GM12878 (cell line): ENCODE data around the gene FAM193B. TPM values are rescaled to one million over a fixed set of nuclear protein-coding genes. Genes with fewer than 3 reads are reported as not detected.

ENCODE experiments used
- ATF7 ChIP-seq: fragments of 450-650 bp; IDR thresholded peaks from 2 replicates; pipeline ENCODE4 v1.6.1; 2016; ENCODE audit warnings: low read depth, mild to moderate bottlenecking
- BMI1 ChIP-seq: fragments of 450-650 bp; IDR thresholded peaks from 2 replicates; pipeline ENCODE4 v1.6.1; 2016; ENCODE audit warnings: mild to moderate bottlenecking, moderate library complexity, borderline replicate concordance
- CBX5 ChIP-seq: sonication (generic); IDR thresholded peaks from 2 replicates; pipeline ENCODE4 v1.6.1; 2016; ENCODE audit warnings: low read depth, moderate library complexity, mild to moderate bottlenecking, inconsistent platforms
- CHD2 ChIP-seq: IDR thresholded peaks from 2 replicates; pipeline ENCODE4 v1.6.1; 2011; ENCODE audit warnings: low read depth, low read length, improper control_type of control experiment, borderline replicate concordance
- DPF2 ChIP-seq: fragments of 450-650 bp; IDR thresholded peaks from 2 replicates; pipeline ENCODE4 v1.6.1; 2017; ENCODE audit warnings: mild to moderate bottlenecking
- ESRRA ChIP-seq: IDR thresholded peaks from 2 replicates; pipeline ENCODE4 v1.6.1; 2012; ENCODE audit warnings: mild to moderate bottlenecking, low read length, improper control_type of control experiment
- EZH2 ChIP-seq: IDR thresholded peaks from 2 replicates; pipeline ENCODE4 v1.6.1; 2012; ENCODE audit warnings: low read depth, mild to moderate bottlenecking, control low read depth, inconsistent platforms, low read length, borderline replicate concordance; ENCODE audit not compliant: control insufficient read depth
- FOXM1 ChIP-seq: IDR thresholded peaks from 2 replicates; pipeline ENCODE4 v1.6.1; 2012; ENCODE audit warnings: low read depth, mild to moderate bottlenecking, inconsistent platforms, low read length, moderate library complexity
- IKZF2 ChIP-seq, 2 experiments: fragments of 450-650 bp; IDR thresholded peaks; 2 replicates each; pipeline ENCODE4 v1.6.1; 2017; ENCODE audit warnings: mild to moderate bottlenecking in 2 of 2, moderate library complexity in 2 of 2
- JUND ChIP-seq: IDR thresholded peaks from 2 replicates; pipeline ENCODE4 v1.6.1; 2012; ENCODE audit warnings: low read depth, mild to moderate bottlenecking, low read length, improper control_type of control experiment, moderate library complexity
- KDM1A ChIP-seq: fragments of 200-600 bp; sonication (generic); IDR thresholded peaks from 2 replicates; pipeline ENCODE4 v1.6.1; 2016; ENCODE audit warnings: borderline replicate concordance
- MTA2 ChIP-seq: fragments of 450-650 bp; IDR thresholded peaks from 2 replicates; pipeline ENCODE4 v1.6.1; 2016; ENCODE audit warnings: low read depth, mild to moderate bottlenecking, moderate library complexity
- NBN ChIP-seq: fragments of 450-650 bp; IDR thresholded peaks from 2 replicates; pipeline ENCODE4 v1.6.1; 2016
- NR2F1 ChIP-seq: fragments of 450-650 bp; conservative IDR thresholded peaks from 2 replicates; pipeline ENCODE4 v1.6.1; 2017; ENCODE audit warnings: mild to moderate bottlenecking
- NRF1 ChIP-seq: conservative IDR thresholded peaks from 2 replicates; pipeline ENCODE4 v1.6.1; 2011; ENCODE audit warnings: mild to moderate bottlenecking, low read depth, low read length, improper control_type of control experiment
- POLR2A ChIP-seq: IDR thresholded peaks from 2 replicates; pipeline ENCODE4 v1.6.1; 2011; ENCODE audit warnings: low read depth, mild to moderate bottlenecking, low read length
- RUNX3 ChIP-seq: IDR thresholded peaks from 2 replicates; pipeline ENCODE4 v1.6.1; 2012; ENCODE audit warnings: low read length, inconsistent platforms
- SMAD5 ChIP-seq: IDR thresholded peaks from 2 replicates; pipeline ENCODE4 v1.6.1; 2016; ENCODE audit warnings: antibody characterized with exemption, low read depth
- SPI1 ChIP-seq: IDR thresholded peaks from 2 replicates; pipeline ENCODE4 v1.6.1; 2011; ENCODE audit warnings: low read depth, mild to moderate bottlenecking, low read length, moderate library complexity, borderline replicate concordance; ENCODE audit not compliant: insufficient read depth
- ZNF207 ChIP-seq: fragments of 450-650 bp; IDR thresholded peaks from 2 replicates; pipeline ENCODE4 v1.6.1; 2014; ENCODE audit warnings: antibody characterized with exemption, mild to moderate bottlenecking, borderline replicate concordance
- ZNF622 ChIP-seq: fragments of 450-650 bp; IDR thresholded peaks from 2 replicates; pipeline ENCODE4 v1.6.1; 2017; ENCODE audit warnings: mild to moderate bottlenecking, inconsistent platforms
- polyA plus RNA-seq, 11 experiments: library from polyadenylated mRNA; depleted of rRNA in 4 of 11; unstranded in 6 of 11; stranded (reverse) in 5 of 11; fragments of >200 nt; fragmentation: Nextera tagmentation in 4 of 11; fragmentation: Illumina TruSeq in 1 of 11; extraction: Ambion mirVana in 4 of 11; extraction: Trizol in 1 of 11; gene quantifications; 1 replicate in 1 of 11; 2 replicates in 10 of 11; pipeline versions ENCODE4 v1.2.1 to v1.2.3, GENCODE V29; 2011 to 2016; ENCODE audit warnings: inconsistent platforms in 2 of 11, missing spikeins in 2 of 11, low read depth in 1 of 11
- total RNA-seq, 4 experiments: library from RNA; depleted of rRNA in 3 of 4; stranded (reverse); fragments of >200 nt in 3 of 4; fragmentation: Illumina TruSeq in 1 of 4; extraction: Trizol in 1 of 4; gene quantifications; 2 replicates each; pipeline versions ENCODE4 v1.2.1 to v1.2.3, GENCODE V29; 2013 to 2021
- TF ChIP-seq, protein P1 (sequence below): fragments of 450-650 bp; IDR thresholded peaks from 2 replicates; pipeline ENCODE4 v1.6.1; 2017; ENCODE audit warnings: antibody characterized with exemption, mild to moderate bottlenecking, moderate library complexity

The FAM193B gene
- total and polyA plus RNA-seq, 10 of the 15 experiments (the other 5 are each of a cell fraction or from before 2014, with no cell fraction given) = 3.3 to 47.0 (median 25.1) TPM

DNA sequence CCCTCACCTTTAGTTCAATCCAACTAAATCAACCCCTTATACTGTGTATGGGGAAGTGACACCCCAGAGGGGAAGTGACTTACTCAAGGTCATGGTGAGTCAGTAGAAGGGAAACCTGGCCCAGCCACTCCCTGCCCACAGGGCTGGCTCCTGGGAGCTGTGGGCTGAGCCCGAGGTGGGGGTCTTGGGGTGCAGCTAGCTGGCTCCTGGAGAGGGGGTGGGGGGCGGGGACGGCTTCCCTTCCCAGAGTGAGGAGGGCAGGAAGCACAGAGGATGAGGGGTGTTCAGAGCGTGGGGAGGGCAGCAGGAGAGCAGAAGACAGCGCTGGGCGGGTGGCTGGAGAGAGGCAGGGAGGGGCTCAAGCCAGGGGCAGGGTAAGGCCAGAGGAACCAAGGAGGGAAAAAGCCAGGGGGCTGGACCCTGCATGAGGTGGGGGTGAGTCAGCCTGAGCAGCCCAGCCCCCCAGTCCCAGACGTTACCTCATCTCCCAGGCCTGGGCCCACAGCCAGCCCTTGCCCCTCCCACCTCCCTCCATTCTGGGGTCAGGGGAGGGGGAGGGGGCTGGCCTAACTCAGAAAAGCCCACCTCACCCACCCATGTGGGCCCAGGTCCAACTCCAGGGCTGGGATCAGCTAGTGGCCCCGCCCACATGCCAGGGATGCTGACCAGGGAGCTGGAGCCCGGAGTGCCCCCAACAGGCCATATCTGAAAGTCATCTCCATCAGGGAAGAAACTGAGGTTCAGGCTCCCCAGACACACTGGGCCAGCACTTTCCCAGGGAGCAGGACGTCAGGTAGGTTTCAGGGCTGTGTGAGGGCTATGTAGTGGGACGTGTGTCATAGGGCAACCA, 59.8 kb downstream of the FAM193B start (continued):
- TF ChIP-seq IKZF2 (IDR thresholded peaks at IDR 0.05) = no peak
- peak; percentile 32; the same call in 1 of the 2 replicates for TF ChIP-seq RUNX3
- TF ChIP-seq NBN = no peak
- TF ChIP-seq EZH2 = no peak
- no peak for TF ChIP-seq NRF1
- TF ChIP-seq SMAD5 = no peak
- no peak for TF ChIP-seq CHD2
- no peak for TF ChIP-seq ZNF207
- TF ChIP-seq ZNF622 = no peak
- no peak for TF ChIP-seq CBX5
- 0 out of 2 replicates have a peak, but pooled peaks have one; percentile 22 for TF ChIP-seq POLR2A
- TF ChIP-seq MTA2 = no peak
- TF ChIP-seq FOXM1 = no peak
- TF ChIP-seq BMI1 = no peak
- no peak for TF ChIP-seq DPF2
- TF ChIP-seq SPI1 = peak; percentile 96
- TF ChIP-seq, protein P1, sequence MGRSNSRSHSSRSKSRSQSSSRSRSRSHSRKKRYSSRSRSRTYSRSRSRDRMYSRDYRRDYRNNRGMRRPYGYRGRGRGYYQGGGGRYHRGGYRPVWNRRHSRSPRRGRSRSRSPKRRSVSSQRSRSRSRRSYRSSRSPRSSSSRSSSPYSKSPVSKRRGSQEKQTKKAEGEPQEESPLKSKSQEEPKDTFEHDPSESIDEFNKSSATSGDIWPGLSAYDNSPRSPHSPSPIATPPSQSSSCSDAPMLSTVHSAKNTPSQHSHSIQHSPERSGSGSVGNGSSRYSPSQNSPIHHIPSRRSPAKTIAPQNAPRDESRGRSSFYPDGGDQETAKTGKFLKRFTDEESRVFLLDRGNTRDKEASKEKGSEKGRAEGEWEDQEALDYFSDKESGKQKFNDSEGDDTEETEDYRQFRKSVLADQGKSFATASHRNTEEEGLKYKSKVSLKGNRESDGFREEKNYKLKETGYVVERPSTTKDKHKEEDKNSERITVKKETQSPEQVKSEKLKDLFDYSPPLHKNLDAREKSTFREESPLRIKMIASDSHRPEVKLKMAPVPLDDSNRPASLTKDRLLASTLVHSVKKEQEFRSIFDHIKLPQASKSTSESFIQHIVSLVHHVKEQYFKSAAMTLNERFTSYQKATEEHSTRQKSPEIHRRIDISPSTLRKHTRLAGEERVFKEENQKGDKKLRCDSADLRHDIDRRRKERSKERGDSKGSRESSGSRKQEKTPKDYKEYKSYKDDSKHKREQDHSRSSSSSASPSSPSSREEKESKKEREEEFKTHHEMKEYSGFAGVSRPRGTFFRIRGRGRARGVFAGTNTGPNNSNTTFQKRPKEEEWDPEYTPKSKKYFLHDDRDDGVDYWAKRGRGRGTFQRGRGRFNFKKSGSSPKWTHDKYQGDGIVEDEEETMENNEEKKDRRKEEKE = no peak
- TF ChIP-seq NR2F1 = 0 out of 2 replicates have a peak, but pooled peaks have one; percentile 24
- TF ChIP-seq ATF7 = 0 out of 2 replicates have a peak, but pooled peaks have one; percentile 42
- TF ChIP-seq JUND = 0 out of 2 replicates have a peak, but pooled peaks have one; percentile 2
- peak; percentile 63; the same call in 1 of the 2 replicates for TF ChIP-seq ESRRA
- no peak for TF ChIP-seq KDM1A
